Measurements from ENCODE around the gene MIER2.
"Not testable (repeated sequence)": the region's sequence is repeated elsewhere in the genome, so short reads cannot be mapped to it uniquely, and the experiment has no call there.

MIER2 gene

GRCh38 chr19:368630-369024 is 24.0 kb upstream of the MIER2 start:
- Histone ChIP-seq H3K9me3 (replicated peaks; ENCODE audit: low read length) (no peaks in the 10 kb centered on the region), H3K4me3 (ENCODE audit: low read length) (no peak overlapping the region), H3K9ac (ENCODE audit: low read depth, low read length) (no peak overlapping the region), H3K36me3 (ENCODE audit: insufficient read depth, low read length) (no peaks in the 10 kb centered on the region), H3K4me2 (ENCODE audit: low read length) (no peak overlapping the region), H3K4me1 (ENCODE audit: control insufficient read depth, insufficient read depth, low read length) (peaks cover 12% of the 10 kb centered on the region), H3K27me3 (ENCODE audit: control insufficient read depth, insufficient read depth, low read length) (peaks cover 43% of the 10 kb centered on the region)

DNA sequence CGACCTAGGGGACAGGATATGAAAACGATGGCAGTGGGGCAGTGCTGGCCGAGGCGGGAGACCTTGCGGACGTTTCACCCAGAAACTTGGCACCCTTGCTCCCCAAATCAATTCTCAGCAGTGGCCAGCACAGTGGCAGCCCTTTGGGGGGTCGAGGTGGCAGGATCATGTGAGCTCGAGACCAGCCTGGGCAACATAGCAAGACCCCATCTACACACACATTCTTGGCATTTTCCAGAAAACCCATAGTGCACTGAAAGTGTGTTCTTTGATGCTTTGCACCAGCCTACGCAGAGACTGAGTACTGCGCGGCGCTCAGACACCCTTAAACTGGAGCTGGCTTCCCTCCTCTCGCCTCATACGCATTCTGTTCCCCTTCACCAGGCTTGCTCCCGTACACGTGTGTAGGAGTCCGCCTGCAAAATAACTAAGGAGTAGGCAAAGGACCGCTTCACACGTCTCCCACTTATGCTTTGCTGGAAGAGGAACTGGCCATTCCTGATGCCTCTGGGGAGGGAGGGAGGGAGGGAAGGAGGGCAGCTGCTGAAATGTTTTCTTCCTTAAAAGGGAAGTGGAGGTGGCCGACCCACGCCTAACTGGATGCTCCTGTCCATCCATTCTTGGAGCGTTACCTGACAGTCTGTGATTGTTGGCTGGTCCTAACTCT is 23.5 kb upstream of the MIER2 start:
- no peak overlapping the region for H3K4me3 ChIP-seq (ENCODE audit: low read length)

GRCh38 chr19:367561-367960 is 23.0 kb upstream of the MIER2 start:
- no peak overlapping the region for H3K4me3 ChIP-seq (ENCODE audit: low read length)
- peaks cover 10% of the 10 kb centered on the region for H3K4me1 ChIP-seq (ENCODE audit: control insufficient read depth, insufficient read depth, low read length)
- no peaks in the 10 kb centered on the region for H3K9me3 ChIP-seq (replicated peaks; ENCODE audit: low read length)
- no peak overlapping the region for H3K9ac ChIP-seq (ENCODE audit: low read depth, low read length)
- peaks cover 32% of the 10 kb centered on the region for H3K27me3 ChIP-seq (ENCODE audit: control insufficient read depth, insufficient read depth, low read length)
- H3K4me2 ChIP-seq (ENCODE audit: low read length): no peak overlapping the region
- H3K36me3 ChIP-seq (ENCODE audit: insufficient read depth, low read length): no peaks in the 10 kb centered on the region

More for the DNA sequence above, 23.5 kb upstream of the MIER2 start:
- Histone ChIP-seq H3K9ac (ENCODE audit: low read depth, low read length) (no peak overlapping the region), H3K27me3 (ENCODE audit: control insufficient read depth, insufficient read depth, low read length) (peaks cover 38% of the 10 kb centered on the region), H3K4me1 (ENCODE audit: control insufficient read depth, insufficient read depth, low read length) (peaks cover 12% of the 10 kb centered on the region), H3K36me3 (ENCODE audit: insufficient read depth, low read length) (no peaks in the 10 kb centered on the region), H3K4me2 (ENCODE audit: low read length) (no peak overlapping the region), H3K9me3 (replicated peaks; ENCODE audit: low read length) (no peaks in the 10 kb centered on the region)

DNA sequence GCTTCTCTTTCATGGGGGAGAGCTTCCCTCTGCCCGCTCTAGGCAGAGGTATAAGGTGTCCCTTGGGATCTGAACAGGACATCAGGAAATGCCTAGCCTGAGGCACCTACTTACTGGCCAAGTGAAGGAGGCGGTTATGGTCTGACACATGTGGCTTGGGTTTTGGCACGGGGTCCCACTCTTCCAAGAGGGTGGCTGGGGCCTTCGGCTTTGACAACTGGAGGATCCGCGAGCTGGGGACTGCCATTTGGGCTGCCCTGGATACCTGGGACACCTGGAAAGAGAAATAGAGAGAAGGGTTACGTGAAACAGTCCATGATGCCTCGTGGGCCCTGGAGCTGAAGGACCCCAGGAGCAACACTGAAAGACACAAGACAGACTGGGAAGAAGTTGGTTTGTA is 22.4 kb upstream of the MIER2 start:
- no peak overlapping the region for H3K4me2 ChIP-seq (ENCODE audit: low read length)
- no peak overlapping the region for H3K9ac ChIP-seq (ENCODE audit: low read depth, low read length)
- H3K27me3 ChIP-seq (ENCODE audit: control insufficient read depth, insufficient read depth, low read length): peaks cover 26% of the 10 kb centered on the region
- H3K36me3 ChIP-seq (ENCODE audit: insufficient read depth, low read length): no peaks in the 10 kb centered on the region
- no peak overlapping the region for H3K4me3 ChIP-seq (ENCODE audit: low read length)
- H3K4me1 ChIP-seq (ENCODE audit: control insufficient read depth, insufficient read depth, low read length): peaks cover 4% of the 10 kb centered on the region
- H3K9me3 ChIP-seq (replicated peaks; ENCODE audit: low read length): no peaks in the 10 kb centered on the region

- Histone ChIP-seq H3K9ac (ENCODE audit: low read depth, low read length) (no peak overlapping the region), H3K9me3 (replicated peaks; ENCODE audit: low read length) (no peaks in the 10 kb centered on the region), H3K27me3 (ENCODE audit: control insufficient read depth, insufficient read depth, low read length) (peaks cover 19% of the 10 kb centered on the region), H3K36me3 (ENCODE audit: insufficient read depth, low read length) (no peaks in the 10 kb centered on the region), H3K4me3 (ENCODE audit: low read length) (no peak overlapping the region), H3K4me1 (ENCODE audit: control insufficient read depth, insufficient read depth, low read length) (no peaks in the 10 kb centered on the region), H3K4me2 (ENCODE audit: low read length) (no peak overlapping the region)
Measured at GRCh38 chr19:366205-366783, 21.7 kb upstream of the MIER2 start.

- no peak overlapping the region for H3K4me2 ChIP-seq (ENCODE audit: low read length)
- no peaks in the 10 kb centered on the region for H3K9me3 ChIP-seq (replicated peaks; ENCODE audit: low read length)
- no peak overlapping the region for H3K9ac ChIP-seq (ENCODE audit: low read depth, low read length)
- no peak overlapping the region for H3K4me3 ChIP-seq (ENCODE audit: low read length)
- peaks cover 14% of the 10 kb centered on the region for H3K27me3 ChIP-seq (ENCODE audit: control insufficient read depth, insufficient read depth, low read length)
- no peaks in the 10 kb centered on the region for H3K36me3 ChIP-seq (ENCODE audit: insufficient read depth, low read length)
- no peaks in the 10 kb centered on the region for H3K4me1 ChIP-seq (ENCODE audit: control insufficient read depth, insufficient read depth, low read length)
Measured at GRCh38 chr19:364496-365287, 20.1 kb upstream of the MIER2 start.

DNA sequence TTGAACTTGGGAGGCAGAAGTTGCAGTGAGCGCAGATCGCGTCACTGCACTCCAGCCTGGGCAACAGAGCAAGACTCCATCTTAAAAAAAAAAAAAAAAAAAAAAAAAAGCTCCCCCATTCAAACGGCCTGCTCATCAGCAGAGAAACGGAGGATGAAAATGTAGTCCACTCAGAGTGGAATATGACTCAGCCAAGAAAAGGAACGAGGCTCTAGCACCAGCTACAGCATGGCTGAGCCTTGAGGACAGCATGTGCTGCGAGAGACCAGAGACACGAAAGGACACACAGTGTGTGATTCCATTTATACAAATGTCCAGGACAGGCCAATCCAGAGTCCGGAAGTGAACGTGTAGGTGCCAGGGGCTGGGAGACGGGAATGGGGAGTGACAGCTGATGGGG is 18.1 kb upstream of the MIER2 start:
- H3K9me3 ChIP-seq (replicated peaks; ENCODE audit: low read length): no peaks in the 10 kb centered on the region
- H3K4me2 ChIP-seq (ENCODE audit: low read length): no peak overlapping the region
- no peaks in the 10 kb centered on the region for H3K4me1 ChIP-seq (ENCODE audit: control insufficient read depth, insufficient read depth, low read length)
- H3K9ac ChIP-seq (ENCODE audit: low read depth, low read length): no peak overlapping the region
- no peaks in the 10 kb centered on the region for H3K36me3 ChIP-seq (ENCODE audit: insufficient read depth, low read length)
- peaks cover 21% of the 10 kb centered on the region for H3K27me3 ChIP-seq (ENCODE audit: control insufficient read depth, insufficient read depth, low read length)
- no peak overlapping the region for H3K4me3 ChIP-seq (ENCODE audit: low read length)

GRCh38 chr19:362154-362553 is 17.6 kb upstream of the MIER2 start:
- Histone ChIP-seq H3K4me3 (ENCODE audit: low read length) (no peak overlapping the region), H3K36me3 (ENCODE audit: insufficient read depth, low read length) (no peaks in the 10 kb centered on the region), H3K9me3 (replicated peaks; ENCODE audit: low read length) (no peaks in the 10 kb centered on the region), H3K4me1 (ENCODE audit: control insufficient read depth, insufficient read depth, low read length) (no peaks in the 10 kb centered on the region), H3K4me2 (ENCODE audit: low read length) (no peak overlapping the region), H3K9ac (ENCODE audit: low read depth, low read length) (no peak overlapping the region), H3K27me3 (ENCODE audit: control insufficient read depth, insufficient read depth, low read length) (peaks cover 17% of the 10 kb centered on the region)

GRCh38 chr19:359653-359925 is 15.0 kb upstream of the MIER2 start:
- no peaks in the 10 kb centered on the region for H3K36me3 ChIP-seq (ENCODE audit: insufficient read depth, low read length)
- no peak overlapping the region for H3K4me3 ChIP-seq (ENCODE audit: low read length)
- no peak overlapping the region for H3K4me2 ChIP-seq (ENCODE audit: low read length)
- H3K27me3 ChIP-seq (ENCODE audit: control insufficient read depth, insufficient read depth, low read length): peaks cover 7% of the 10 kb centered on the region
- no peaks in the 10 kb centered on the region for H3K4me1 ChIP-seq (ENCODE audit: control insufficient read depth, insufficient read depth, low read length)
- H3K9me3 ChIP-seq (replicated peaks; ENCODE audit: low read length): no peaks in the 10 kb centered on the region
- no peak overlapping the region for H3K9ac ChIP-seq (ENCODE audit: low read depth, low read length)

GRCh38 chr19:355536-355935 is 10.9 kb upstream of the MIER2 start:
- not testable (repeated sequence) for H3K4me2 ChIP-seq (ENCODE audit: low read length); H3K9ac ChIP-seq (ENCODE audit: low read depth, low read length); H3K4me1 ChIP-seq (ENCODE audit: control insufficient read depth, insufficient read depth, low read length); H3K27me3 ChIP-seq (ENCODE audit: control insufficient read depth, insufficient read depth, low read length); H3K36me3 ChIP-seq (ENCODE audit: insufficient read depth, low read length); H3K9me3 ChIP-seq (replicated peaks; ENCODE audit: low read length); H3K4me3 ChIP-seq (ENCODE audit: low read length)

GRCh38 chr19:355134-355533 is 10.5 kb upstream of the MIER2 start:
- no peaks in the 10 kb centered on the region for H3K4me1 ChIP-seq (ENCODE audit: control insufficient read depth, insufficient read depth, low read length)
- H3K36me3 ChIP-seq (ENCODE audit: insufficient read depth, low read length): no peaks in the 10 kb centered on the region
- H3K27me3 ChIP-seq (ENCODE audit: control insufficient read depth, insufficient read depth, low read length): peaks cover 7% of the 10 kb centered on the region
- no peak overlapping the region for H3K4me2 ChIP-seq (ENCODE audit: low read length)
- no peak overlapping the region for H3K4me3 ChIP-seq (ENCODE audit: low read length)
- no peaks in the 10 kb centered on the region for H3K9me3 ChIP-seq (replicated peaks; ENCODE audit: low read length)
- no peak overlapping the region for H3K9ac ChIP-seq (ENCODE audit: low read depth, low read length)
